Anterior cingulate cortex (tissue), 58 donors: Measurements from ENCODE around the gene TNS1.
A peak's percentile ranks its signal among the peaks of the same experiment; 100 is the strongest.

Experiments
- DNase-seq, 58 donors: peaks; one replicate each; lab custom pipeline; 2025; lab: John Stamatoyannopoulos, UW

TNS1 gene

DNA sequence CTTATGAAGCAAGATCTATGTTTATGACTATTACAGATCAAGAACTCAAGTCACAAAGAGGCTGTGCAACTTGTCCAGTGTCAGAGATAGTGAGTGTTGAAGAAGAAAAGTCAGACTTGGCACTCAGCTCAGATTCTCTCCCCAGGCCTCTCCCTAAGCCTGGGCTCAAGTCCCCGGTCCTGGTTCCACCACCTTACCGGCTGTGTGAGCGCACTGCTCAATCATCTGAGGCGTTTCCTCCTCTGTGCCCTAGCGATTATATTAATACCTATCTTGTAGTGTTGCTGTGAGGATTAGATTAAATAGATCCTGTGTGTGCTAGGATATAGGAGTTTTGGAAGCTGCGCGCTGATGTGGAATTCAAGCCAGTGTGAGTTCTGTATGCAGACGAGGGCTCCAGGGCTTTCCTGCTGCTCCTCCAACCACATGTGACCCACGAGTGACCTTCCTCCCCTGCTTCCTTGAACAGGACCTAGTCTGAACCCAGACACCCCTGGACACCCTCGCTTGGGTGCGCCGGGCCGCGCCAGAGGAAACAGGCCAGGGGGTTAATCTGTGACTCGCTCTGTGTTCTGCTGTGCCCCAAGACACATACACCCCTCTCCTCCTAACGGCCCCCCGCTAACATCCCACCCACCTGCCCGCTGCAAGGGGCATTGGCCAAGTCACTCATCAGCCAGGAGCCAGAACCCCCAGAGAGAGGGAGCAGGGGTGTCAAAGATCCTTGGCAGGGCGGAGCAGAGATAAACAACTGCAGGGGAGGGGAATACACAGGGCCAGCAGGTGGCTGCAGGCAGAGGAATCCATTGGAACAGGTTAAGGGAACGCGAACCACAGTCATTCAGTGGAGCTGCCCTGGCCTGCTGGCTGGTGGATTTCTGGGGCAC lies 38.3 kb downstream of the TNS1 start:
- DNase-seq = no peak

DNA sequence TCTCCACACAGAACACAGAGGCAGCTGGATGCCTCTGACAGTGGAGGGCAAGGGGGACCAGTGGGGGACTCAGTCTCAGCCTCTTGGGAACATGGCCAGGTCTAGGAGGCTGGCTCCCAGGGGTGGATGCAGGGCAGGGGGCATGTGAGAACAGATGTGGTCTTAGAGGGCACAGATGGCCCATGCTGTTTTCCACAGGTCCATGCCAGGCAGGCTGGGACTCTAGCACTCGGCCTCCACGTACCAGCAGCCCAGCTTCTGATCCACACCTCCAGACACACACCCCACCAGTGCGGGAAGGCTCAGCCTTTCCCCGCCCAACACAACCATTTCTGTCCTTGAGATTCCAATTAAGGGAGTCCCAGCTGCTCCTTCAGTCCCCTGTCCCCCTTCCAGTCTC lies 42.4 kb downstream of the TNS1 start:
- no peak for DNase-seq

DNA sequence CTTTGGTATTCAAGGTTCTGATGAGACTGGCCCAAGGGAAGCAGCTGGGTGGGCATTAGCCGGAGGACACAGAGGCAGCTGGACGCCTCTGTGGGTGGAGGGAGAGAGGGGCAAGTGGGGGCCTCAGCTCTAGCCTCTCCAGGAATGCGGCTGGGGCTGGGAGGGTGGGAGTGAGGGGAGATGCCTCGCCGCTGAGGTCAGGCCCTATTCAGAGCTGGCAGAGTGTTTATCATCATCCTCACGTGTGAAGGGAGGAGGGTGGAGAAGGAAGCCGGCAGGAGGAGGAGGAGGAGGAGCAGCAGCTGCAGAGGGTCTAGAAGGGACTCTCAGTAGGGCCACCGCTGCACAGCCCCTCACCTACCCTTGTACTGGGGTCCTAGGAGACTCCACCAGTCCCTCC lies 43.1 kb downstream of the TNS1 start:
- no peak for DNase-seq

DNA sequence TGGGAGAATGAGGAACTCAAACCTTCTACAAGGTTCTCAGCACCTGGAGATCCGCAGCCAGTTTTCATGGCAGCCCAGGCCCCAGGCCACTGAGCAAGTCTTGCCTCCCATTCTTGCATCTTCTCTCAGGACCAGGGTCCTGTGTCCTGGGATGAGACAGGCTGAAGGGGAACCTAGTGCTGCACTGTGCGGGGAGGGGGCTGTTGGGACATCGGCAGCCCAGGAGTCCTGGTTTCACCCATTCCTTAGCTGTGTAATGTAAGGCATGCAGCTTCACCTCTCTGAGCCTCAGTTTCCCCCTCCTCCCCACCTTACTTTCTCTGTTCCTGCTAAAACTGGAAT lies 43.9 kb downstream of the TNS1 start:
- DNase-seq = no peak

DNA sequence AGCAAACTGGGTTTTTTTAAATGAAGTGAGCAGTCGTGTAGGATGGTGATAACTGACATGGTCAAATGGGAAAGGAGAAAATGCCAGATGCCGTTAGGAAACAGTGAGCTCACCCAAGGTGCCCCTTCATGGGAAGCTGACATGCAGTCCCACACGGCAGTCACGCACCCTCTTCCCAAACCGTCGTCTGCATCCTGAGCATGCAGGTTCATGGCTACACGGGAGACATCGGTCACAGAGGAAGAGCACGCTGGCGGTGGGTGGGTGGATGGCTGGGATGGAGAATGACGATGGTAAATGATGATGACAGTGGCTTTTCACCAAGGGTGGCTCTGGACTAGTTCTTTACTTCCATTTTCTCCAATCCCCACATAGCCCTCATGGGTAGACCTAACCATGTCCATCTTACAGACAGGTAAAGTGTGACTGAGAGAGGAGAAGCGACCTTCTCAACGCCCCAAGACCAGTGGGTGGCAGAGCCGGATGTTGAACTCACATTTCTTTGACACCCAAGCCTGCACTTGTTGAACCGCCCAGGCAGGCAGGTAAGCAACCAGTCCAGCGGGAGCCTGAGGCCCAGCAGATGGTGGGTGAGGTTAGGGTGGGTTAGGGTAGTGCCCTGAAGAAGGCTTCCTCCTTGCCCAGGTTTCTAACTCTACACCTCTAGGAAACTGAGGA lies 44.5 kb downstream of the TNS1 start:
- DNase-seq = no peak

DNA sequence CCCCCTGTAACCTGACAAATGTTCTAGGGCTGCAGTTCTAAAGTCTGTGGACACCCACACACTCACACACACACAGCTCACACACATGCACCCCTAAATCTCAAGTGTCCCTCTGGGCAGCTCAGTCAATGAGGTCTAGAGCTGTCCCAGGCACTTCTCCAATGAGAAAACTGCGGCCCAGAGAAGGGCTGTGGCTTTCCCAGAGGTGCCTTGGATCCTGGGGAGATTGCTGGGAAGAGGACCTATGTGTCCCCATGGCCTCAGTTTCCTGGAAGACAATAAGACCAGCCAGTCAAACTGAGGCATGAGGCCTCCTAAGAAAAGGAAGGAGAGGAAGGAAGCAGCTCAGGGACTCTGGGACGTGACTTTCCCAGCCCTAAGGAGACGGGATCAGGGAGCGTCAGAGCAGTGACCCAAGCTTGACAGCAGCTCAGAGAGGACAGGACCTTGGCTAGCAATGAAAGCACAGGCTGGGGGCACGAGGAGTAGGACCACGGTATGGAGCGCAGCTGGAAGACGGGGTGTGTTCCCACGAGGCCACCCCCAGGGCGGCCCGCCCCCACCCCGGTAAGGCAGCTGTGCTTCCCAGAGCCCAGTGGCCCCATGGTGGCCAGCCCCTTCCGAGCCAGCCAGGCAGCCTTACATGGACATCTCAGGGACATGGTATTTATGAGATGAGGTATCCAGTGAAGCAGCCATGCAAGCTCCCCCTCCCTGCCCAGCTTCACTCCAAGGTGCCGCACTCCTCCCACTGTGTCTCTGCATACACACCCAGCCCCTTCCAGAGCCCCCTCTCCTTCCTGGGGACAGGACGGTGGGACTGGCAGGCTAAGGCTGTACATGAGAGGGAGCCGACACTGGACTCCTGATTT lies 46.0 kb downstream of the TNS1 start:
- no peak for DNase-seq

DNA sequence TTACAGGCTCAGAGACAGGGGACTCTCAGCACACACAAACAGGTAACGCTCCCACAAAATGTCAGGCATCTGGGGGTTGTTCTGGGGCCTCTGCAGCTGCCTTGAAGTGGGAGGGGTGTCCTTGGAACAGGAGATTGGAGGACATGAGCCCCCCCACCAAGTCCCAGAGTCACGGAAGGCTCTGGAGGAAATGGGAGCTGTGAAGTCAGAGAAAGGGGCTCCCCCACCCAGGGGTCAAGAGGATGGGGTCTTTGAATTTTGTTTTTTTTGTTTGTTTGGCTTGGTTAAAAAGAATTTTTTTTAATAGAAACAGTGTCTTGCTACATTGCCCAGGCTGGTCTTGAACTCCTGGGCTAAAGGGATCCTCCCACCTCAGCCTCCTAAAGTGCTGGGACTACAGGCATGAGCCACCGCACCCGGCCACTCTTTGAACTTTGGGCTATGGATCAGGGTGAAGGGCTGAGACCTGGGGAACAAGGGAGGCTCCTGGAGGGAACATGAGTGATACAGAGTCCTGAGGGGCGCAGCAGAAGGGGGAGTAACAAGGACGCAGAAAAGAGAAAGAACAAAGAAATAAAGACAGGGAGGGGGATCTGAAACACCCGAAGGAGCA lies 46.8 kb downstream of the TNS1 start:
- DNase-seq = no peak

DNA sequence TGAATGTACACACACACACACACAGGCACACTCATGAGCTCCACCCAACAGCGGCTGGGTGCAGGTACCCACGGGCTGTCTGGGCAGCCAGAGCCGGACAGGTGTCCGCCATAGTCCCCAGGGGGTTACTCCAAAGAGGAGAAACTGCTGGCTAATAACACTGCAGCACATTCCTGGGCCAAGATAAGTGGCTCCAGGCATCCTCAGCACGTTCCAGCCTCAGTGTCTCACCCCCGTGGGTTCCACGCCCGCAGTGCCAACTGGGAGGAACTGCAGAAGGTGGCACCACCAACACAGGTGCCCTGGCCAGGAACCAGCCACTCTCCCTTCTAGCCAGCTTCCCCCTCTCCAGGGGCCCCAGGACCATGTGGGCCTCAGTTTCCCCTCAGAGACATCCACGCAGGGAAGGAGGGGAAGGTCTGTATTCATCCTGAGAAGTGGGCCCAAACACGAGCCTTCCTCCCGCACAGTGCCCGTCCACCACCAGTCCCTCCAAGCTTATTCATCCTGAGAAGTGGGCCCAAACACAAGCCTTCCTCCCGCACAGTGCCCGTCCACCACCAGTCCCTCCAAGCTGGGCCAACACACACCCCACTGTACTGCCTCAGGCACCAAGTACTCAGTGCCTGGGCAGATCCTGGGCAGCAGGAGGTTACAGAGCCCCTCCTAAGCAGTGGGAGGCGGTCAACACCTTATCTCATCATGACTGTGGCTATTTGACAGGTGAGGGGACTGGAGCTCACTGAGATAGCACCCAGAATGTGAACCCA lies 47.6 kb downstream of the TNS1 start:
- no peak for DNase-seq

DNA sequence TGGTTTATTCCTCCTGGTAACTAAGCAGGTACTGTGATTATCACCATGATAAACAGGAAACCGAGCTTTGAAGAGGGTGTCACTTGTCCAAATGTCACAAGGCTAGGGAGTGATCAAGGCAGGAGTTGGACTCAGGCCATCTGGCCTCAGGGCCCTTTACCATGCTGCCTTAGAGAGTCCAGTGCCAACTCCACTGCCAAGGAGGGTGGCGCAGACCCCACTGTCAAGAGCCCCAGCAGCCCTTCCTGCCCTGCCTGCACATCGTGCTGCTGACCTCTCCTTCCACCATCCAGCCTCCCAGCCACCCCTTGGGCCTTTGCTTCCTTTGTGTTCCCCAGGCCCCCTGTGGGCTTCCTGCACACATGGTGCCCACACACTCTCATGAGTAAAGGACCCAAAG lies 48.3 kb downstream of the TNS1 start:
- no peak for DNase-seq

DNA sequence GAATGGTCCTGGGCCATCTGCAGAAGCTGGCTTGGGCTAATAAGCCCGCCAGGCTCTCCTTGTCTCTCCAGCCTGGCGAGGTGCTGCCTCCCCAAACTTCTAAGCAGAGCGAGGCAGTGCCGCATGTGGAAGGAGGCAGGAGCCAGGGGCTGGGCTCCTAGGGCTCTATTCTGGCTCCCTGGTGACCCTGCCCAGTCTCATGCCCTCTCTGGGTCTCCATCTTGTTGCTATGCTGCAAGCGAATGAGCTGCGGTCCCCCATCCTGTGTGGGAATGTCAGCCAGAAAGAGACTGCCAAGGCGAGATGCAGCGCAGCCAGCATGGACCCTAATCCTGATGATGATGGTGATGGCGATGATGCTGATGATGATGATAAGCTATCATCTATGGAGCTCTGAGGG lies 48.7 kb downstream of the TNS1 start:
- no peak for DNase-seq

DNA sequence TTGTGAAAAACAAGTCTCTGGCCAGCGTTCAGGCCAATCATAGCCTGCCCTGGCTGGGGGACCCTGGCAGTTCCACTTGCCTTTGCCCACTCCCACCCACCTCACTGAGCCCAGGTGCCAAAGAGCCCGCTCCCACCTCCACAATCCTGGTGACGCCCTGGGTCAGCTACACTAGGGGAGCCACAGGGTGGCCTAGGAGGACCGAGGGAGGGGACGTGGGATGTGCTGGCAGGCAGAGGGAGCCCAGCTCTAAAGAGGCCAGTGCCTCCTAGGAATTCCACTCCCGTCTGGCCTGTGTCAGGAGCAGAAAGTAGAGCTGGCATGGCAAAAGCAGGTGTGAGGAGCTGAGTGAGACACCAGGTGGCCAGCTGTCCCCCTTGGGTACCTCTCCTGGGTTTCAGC lies 49.3 kb downstream of the TNS1 start:
- DNase-seq = no peak

DNA sequence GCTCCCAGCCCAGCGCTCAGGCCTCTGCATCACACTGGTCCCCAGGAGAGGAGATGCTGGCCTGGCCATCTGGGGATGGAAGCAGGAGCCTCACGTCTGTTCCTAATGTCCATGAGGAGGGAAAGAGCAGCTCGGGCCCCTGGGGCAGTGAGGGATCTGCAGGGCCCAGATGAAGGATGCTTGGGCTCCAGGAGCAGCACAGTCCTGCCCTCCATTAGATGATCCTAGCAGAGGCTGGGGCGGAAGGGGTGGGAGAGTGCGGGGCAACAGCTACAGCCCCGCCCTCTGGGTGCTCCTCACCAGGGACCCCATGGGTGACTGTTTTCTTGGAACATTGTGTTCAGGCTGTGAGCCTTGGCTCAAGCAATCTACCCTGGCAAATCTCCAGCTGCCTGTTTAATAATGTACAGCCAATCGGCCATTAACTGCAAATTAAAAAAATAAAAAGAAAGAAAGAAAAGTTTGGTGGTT lies 49.7 kb downstream of the TNS1 start:
- DNase-seq = peak in 1 of 58 donors; percentile 25

DNA sequence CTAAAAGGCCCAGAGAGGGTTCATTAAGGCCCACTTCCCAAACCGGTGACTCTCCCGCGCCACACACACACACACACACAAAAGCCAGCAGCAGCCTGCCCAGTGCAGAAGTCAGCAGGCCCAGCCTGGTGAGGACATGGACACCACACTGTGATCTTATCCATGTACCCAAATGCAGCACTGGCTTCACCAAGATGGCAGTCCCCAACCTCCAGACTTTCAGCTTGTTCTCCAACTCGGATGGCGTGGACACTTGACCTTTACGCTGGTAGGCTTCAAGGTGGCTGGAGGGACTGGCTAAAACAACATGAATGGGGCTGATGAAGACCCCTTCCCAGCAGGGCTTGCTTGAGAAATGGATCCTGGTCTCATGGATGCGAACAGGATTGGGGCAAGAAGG lies 50.4 kb downstream of the TNS1 start:
- DNase-seq = no peak

DNA sequence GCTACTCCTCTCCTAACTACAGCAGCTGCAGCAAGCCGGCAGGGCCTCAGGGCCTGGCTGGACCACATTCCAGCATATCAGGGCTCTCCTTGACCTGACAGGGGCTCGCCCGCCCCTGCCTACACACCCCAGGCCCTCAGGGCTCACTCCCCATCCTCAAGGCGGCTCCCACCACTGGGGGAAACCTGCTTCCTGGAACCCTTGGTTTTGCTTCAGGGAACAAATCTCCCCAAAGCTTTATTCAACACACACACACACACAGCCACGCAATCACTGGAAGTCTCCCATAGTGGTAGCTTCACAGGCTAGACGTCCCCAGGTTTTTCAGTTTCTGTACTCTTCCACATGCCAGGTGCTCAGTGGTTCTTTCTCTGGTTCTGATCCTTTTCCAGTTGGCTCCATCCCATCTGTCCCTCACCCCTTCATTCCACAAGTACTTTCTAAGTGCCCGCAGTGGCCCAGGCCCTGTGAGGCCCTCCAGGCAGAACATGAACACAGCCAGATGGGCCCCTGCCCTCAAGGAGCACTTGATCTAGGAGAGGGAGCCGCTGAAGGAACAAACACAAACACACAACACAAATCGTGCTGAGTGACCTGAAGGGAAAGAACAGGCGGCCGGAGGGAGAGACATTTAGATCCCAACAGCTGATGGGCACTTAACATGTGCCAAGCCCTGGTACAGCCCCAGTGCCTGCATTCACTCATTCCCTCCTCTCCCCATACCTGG lies 51.1 kb downstream of the TNS1 start:
- DNase-seq = no peak

DNA sequence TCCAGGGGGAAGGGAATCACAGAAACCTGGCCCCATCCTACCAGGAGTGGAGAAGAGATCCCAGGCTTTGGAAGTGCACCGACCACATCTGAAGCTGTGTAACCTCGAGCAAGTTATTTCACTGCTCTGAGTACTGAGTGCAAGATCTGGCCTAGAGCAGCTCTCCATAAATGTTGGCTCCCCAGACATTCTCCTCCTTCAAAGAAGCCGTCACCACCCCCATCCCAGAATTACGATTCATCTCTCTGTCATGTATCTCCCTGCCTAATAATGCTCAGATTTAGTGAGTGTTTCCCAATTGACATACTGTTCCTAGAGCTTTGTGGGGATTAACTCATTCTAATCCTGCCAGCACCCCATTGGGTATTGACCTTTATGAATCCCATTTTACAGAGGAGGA lies 51.7 kb downstream of the TNS1 start:
- no peak for DNase-seq

DNA sequence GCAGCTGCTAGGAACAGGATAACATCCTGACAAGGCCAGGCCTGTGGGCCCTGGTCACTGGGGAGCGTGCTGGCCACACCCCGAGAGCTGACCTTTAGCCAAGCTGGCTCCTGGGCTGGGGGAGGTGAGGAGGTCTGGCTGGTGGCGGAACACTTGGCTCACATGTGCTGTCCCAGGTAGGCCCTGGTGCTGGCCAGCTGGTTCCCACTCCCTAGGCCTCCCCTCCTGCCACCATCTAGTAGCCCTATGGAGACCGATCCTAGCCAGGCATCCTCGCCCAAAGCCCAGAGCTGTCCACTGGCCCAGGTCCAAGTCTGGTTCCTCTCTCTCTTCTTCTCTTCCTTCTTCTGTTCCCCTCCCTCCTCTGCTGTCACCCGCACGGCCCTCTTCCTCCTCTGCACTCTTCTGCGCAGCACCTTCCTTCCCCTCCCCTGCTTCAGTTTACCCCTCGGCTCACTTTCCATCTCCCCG lies 52.4 kb downstream of the TNS1 start:
- DNase-seq = no peak

DNA sequence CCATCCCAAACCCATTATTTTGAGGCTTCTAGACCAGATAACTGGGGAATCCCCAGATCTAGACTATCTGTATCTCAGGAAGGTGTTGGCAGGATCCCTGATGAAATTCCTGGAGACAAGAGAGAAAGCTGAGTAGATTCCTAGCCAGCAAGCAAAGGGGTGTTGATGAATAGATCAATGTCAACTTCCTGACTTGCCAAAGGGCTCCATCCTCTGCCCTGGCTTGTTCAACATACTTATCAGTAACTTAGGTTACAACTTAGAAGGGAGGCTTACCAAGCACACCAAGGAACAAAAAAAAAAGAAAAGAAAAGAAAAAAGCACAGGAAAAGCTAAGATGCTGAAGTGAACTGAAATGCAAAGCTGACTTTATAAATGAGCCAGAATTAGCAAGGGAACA lies 53.3 kb downstream of the TNS1 start:
- DNase-seq = no peak

DNA sequence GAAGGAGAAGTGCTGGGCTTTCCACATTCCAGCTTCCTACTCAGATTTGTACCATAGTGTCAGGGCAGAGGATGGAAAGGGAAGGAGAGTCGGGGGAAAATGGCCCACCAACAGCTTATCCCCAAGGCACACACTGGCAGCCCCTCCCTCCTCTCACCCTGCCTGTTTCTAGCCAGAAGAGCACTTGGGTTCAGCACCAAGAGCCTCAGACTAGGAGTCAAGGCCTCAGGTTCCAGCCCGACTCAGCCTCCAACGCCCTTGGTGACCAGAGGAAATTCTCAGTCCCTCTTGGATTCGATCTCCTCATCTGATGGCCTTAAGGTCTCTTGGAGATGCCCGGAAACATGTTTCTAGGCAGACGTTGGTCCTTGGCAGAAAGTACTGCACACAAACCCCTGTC lies 53.9 kb downstream of the TNS1 start:
- DNase-seq = no peak

DNA sequence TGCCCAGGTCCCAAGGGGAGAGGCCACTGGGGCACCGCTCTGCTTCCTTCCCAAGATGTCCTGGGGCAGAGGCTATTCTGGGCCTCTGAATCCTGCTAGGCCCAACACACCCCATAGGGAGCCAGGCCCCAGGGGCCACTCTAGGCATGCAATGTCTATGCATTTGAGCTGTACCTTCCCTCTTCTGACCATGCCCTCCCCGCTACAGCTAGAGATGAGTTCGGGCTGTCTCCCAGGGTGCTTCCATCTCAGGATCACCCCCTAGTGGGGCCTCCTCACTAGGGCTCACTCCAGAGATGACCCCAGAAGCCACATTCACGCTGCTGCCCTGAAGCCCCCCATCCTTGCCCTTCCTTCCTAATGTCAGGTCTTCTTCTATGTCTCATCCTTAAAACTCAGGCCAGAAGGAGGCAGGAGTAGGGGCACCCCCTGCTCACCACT lies 54.4 kb downstream of the TNS1 start:
- DNase-seq = no peak
